GM23338 (cell line): Measurements from ENCODE around the gene TIPIN. TPM values are rescaled to one million over a fixed set of nuclear protein-coding genes. Genes with fewer than 3 reads are reported as not detected.

Source experiments
- ATAC-seq: fragments of 200-7000 bp; cut with Tn5 transposase; 3 replicates; pipeline ENCODE4 v1.9.1; 2020
- DNase-seq: peaks from one replicate; pipeline ENCODE4 v3.0.0-alpha.2; 2015; ENCODE audit warnings: low spot score
- H2AFZ ChIP-seq: fragments of 200-600 bp; sonication (generic); 2 replicates; pipeline ENCODE4 v1.8.0; 2016; ENCODE audit warnings: antibody characterized with exemption, mild to moderate bottlenecking, moderate library complexity
- H3F3A ChIP-seq: fragments of 200-600 bp; sonication (generic); replicated peaks from 2 replicates; pipeline ENCODE4 v1.8.0; 2017; ENCODE audit warnings: antibody characterized with exemption, mixed run types, low read depth
- H3K27ac ChIP-seq: fragments of 200-600 bp; sonication (generic); 2 replicates; pipeline ENCODE4 v1.6.1; 2016; ENCODE audit warnings: low read depth
- H3K27me3 ChIP-seq: fragments of 200-600 bp; sonication (generic); 2 replicates; pipeline ENCODE4 v1.8.0; 2016; ENCODE audit warnings: mild to moderate bottlenecking, mixed run types, moderate library complexity; ENCODE audit not compliant: insufficient read depth
- H3K36me3 ChIP-seq: fragments of 200-600 bp; sonication (generic); 2 replicates; pipeline ENCODE4 v1.8.0; 2016; ENCODE audit warnings: mild to moderate bottlenecking; ENCODE audit not compliant: insufficient read depth
- H3K4me1 ChIP-seq: fragments of 200-600 bp; sonication (generic); 2 replicates; pipeline ENCODE4 v1.8.0; 2016; ENCODE audit warnings: mild to moderate bottlenecking, moderate library complexity; ENCODE audit not compliant: insufficient read depth
- H3K4me2 ChIP-seq: fragments of 200-600 bp; sonication (generic); 2 replicates; pipeline ENCODE4 v1.7.1; 2017; ENCODE audit warnings: mixed run types
- H3K4me3 ChIP-seq: fragments of 200-600 bp; sonication (generic); 2 replicates; pipeline ENCODE4 v1.6.1; 2016; ENCODE audit warnings: mixed run types
- H3K79me2 ChIP-seq: fragments of 200-600 bp; sonication (generic); replicated peaks from 2 replicates; pipeline ENCODE4 v1.8.0; 2017; ENCODE audit warnings: mild to moderate bottlenecking; ENCODE audit not compliant: insufficient read depth
- H3K9me2 ChIP-seq: fragments of 200-600 bp; sonication (generic); 2 replicates; pipeline ENCODE4 v1.8.0; 2017; ENCODE audit not compliant: insufficient read depth
- H4K20me1 ChIP-seq: fragments of 200-600 bp; sonication (generic); replicated peaks from 2 replicates; pipeline ENCODE4 v1.8.0; 2017; ENCODE audit warnings: mild to moderate bottlenecking; ENCODE audit not compliant: insufficient read depth
- H3K27ac Mint-ChIP-seq: 2 replicates; pipeline ENCODE4 v1.8.0; 2020; ENCODE audit warnings: inconsistent platforms, mild to moderate bottlenecking, moderate library complexity, mixed read lengths
- H3K27me3 Mint-ChIP-seq: 3 replicates; pipeline ENCODE4 v1.8.0; 2022; ENCODE audit warnings: low read depth, mild to moderate bottlenecking, moderate library complexity, mixed read lengths, inconsistent platforms; ENCODE audit not compliant: insufficient read depth, poor library complexity
- H3K36me3 Mint-ChIP-seq: 3 replicates; pipeline ENCODE4 v1.8.0; 2021; ENCODE audit warnings: low read depth, mild to moderate bottlenecking, inconsistent platforms, moderate library complexity, mixed read lengths
- H3K4me1 Mint-ChIP-seq: 3 replicates; pipeline ENCODE4 v1.8.0; 2020; ENCODE audit warnings: mild to moderate bottlenecking, inconsistent platforms, mixed read lengths
- H3K4me3 Mint-ChIP-seq: 3 replicates; pipeline ENCODE4 v1.8.0; 2021; ENCODE audit warnings: moderate library complexity, mild to moderate bottlenecking, inconsistent platforms, mixed read lengths
- H3K9me3 Mint-ChIP-seq: 3 replicates; pipeline ENCODE4 v1.8.0; 2020; ENCODE audit warnings: moderate library complexity, mild to moderate bottlenecking, inconsistent platforms, mixed read lengths
- CREB1 ChIP-seq: fragments of 250-450 bp; sonication (Bioruptor Pico); IDR thresholded peaks from 2 replicates; pipeline ENCODE4 v1.5.0; 2020; ENCODE audit warnings: low read depth, mild to moderate bottlenecking, moderate library complexity
- EZH2 ChIP-seq: fragments of 200-600 bp; sonication (generic); IDR thresholded peaks from one replicate; pipeline ENCODE4 v1.8.0; 2017; ENCODE audit warnings: antibody characterized with exemption, mild to moderate bottlenecking, low read depth; ENCODE audit not compliant: unreplicated experiment
- EZH2phosphoT487 ChIP-seq: fragments of 200-600 bp; sonication (generic); IDR thresholded peaks from one replicate; pipeline ENCODE4 v1.8.1; 2018; ENCODE audit warnings: antibody characterized with exemption; ENCODE audit not compliant: unreplicated experiment
- JUNB ChIP-seq: IDR thresholded peaks from one replicate; pipeline ENCODE4 v1.6.1; 2016; ENCODE audit warnings: antibody characterized with exemption; ENCODE audit not compliant: unreplicated experiment
- NANOG ChIP-seq: IDR thresholded peaks from 2 replicates; pipeline ENCODE4 v1.6.1; 2016; ENCODE audit warnings: antibody characterized with exemption, borderline replicate concordance
- POLR2AphosphoS5 ChIP-seq: IDR thresholded peaks from 2 replicates; pipeline ENCODE4 v1.6.1; 2016; ENCODE audit warnings: antibody characterized with exemption, low read depth
- STAT1 ChIP-seq: IDR thresholded peaks from one replicate; pipeline ENCODE4 v1.6.1; 2016; ENCODE audit warnings: antibody characterized with exemption; ENCODE audit not compliant: unreplicated experiment
- ZNF114 ChIP-seq: fragments of 250-450 bp; sonication (Bioruptor Pico); IDR thresholded peaks from 2 replicates; pipeline ENCODE4 v1.5.0; 2020; ENCODE audit warnings: mild to moderate bottlenecking, moderate library complexity
- ZNF331 ChIP-seq: fragments of 250-450 bp; sonication (Bioruptor Pico); IDR thresholded peaks from 2 replicates; pipeline ENCODE4 v1.5.0; 2020; ENCODE audit warnings: low read depth, mild to moderate bottlenecking, moderate library complexity
- polyA plus RNA-seq: library from polyadenylated mRNA; unstranded; fragments of >200 nt; fragmentation: Nextera tagmentation; extraction: Ambion mirVana; gene quantifications from 2 replicates; pipeline ENCODE4 v1.2.1, GENCODE V29; 2016
- total RNA-seq: library from RNA; depleted of rRNA; stranded (reverse); fragments of >200 nt; shearing (Covaris generic); gene quantifications from 2 replicates; pipeline ENCODE4 v1.2.3, GENCODE V29; 2014
- TF ChIP-seq, protein P1 (sequence below), 2 experiments: fragments of 200-600 bp in 1 of 2; sonication (generic) in 1 of 2; conservative IDR thresholded peaks; 2 replicates each; pipeline versions ENCODE4 v1.5.1 to v1.6.1; 2016 to 2017; ENCODE audit warnings: antibody characterized with exemption in 2 of 2, low read depth in 2 of 2, mild to moderate bottlenecking in 2 of 2, moderate library complexity in 1 of 2
- TF ChIP-seq, protein P2 (sequence below): fragments of 250-450 bp; sonication (Bioruptor Pico); IDR thresholded peaks from 2 replicates; pipeline ENCODE4 v1.5.0; 2020; ENCODE audit warnings: mild to moderate bottlenecking, moderate library complexity
- TF ChIP-seq, protein P3 (sequence below): IDR thresholded peaks from 2 replicates; pipeline ENCODE4 v1.6.1; 2016; ENCODE audit warnings: antibody characterized with exemption
- TF ChIP-seq, protein P4 (sequence below): IDR thresholded peaks from one replicate; pipeline ENCODE4 v1.6.1; 2018; ENCODE audit warnings: antibody characterized with exemption; ENCODE audit not compliant: unreplicated experiment

TIPIN gene
- total and polyA plus RNA-seq, 2 experiments from 2014 or later = 25.3 to 39.1 TPM

DNA sequence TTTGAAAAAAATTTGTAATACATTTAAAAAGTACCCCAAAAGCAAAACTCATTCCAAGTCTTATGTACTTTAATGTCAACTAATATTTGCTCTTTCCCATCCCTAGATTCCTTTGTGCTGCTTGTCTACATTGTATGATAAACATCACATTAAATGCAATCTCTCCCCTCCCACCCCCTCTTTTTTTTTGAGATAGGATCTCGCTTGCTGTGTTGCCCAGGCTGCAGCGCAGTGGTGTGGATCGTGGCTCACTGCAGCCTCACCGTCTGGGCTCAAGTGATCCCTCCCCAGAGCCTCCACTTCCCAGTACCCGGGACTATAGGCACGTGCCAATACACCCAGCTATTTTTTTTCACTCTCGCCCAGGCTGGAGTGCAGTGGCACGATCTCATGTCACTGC, 42.8 kb upstream of the TIPIN start:
- H3K36me3 ChIP-seq = 0 out of 2 replicates have a peak, but pooled peaks cover 5% of the 10 kb centered on the region
- peaks cover 46% of the 10 kb centered on the region for H3K4me1 Mint-ChIP-seq
- no peaks in the 10 kb centered on the region for H3K9me2 ChIP-seq
- peaks cover 29% of the 10 kb centered on the region for H3K4me1 ChIP-seq
- H4K20me1 ChIP-seq = peaks cover 5% of the 10 kb centered on the region; the same call in 1 of the 2 replicates
- H3K27me3 Mint-ChIP-seq = peaks cover 9% of the 10 kb centered on the region
- H2AFZ ChIP-seq = no peak overlapping the region
- no peaks in the 10 kb centered on the region; the same call in 1 of the 2 replicates for H3F3A ChIP-seq
- DNase-seq (no peak), ATAC-seq (no peak)
- no peaks in the 10 kb centered on the region for H3K9me3 Mint-ChIP-seq
- no peak overlapping the region for H3K27ac Mint-ChIP-seq
- TF ChIP-seq, protein P1, sequence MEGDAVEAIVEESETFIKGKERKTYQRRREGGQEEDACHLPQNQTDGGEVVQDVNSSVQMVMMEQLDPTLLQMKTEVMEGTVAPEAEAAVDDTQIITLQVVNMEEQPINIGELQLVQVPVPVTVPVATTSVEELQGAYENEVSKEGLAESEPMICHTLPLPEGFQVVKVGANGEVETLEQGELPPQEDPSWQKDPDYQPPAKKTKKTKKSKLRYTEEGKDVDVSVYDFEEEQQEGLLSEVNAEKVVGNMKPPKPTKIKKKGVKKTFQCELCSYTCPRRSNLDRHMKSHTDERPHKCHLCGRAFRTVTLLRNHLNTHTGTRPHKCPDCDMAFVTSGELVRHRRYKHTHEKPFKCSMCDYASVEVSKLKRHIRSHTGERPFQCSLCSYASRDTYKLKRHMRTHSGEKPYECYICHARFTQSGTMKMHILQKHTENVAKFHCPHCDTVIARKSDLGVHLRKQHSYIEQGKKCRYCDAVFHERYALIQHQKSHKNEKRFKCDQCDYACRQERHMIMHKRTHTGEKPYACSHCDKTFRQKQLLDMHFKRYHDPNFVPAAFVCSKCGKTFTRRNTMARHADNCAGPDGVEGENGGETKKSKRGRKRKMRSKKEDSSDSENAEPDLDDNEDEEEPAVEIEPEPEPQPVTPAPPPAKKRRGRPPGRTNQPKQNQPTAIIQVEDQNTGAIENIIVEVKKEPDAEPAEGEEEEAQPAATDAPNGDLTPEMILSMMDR (conservative IDR thresholded peaks at IDR 0.05; ENCODE audit: low read depth in 2 of 2) = no peak
- TF ChIP-seq NANOG = no peak
- TF ChIP-seq EZH2 = no peak
- no peak for TF ChIP-seq ZNF331 (CRISPR knock-in tag)
- no peak for TF ChIP-seq STAT1
- TF ChIP-seq, protein P2, sequence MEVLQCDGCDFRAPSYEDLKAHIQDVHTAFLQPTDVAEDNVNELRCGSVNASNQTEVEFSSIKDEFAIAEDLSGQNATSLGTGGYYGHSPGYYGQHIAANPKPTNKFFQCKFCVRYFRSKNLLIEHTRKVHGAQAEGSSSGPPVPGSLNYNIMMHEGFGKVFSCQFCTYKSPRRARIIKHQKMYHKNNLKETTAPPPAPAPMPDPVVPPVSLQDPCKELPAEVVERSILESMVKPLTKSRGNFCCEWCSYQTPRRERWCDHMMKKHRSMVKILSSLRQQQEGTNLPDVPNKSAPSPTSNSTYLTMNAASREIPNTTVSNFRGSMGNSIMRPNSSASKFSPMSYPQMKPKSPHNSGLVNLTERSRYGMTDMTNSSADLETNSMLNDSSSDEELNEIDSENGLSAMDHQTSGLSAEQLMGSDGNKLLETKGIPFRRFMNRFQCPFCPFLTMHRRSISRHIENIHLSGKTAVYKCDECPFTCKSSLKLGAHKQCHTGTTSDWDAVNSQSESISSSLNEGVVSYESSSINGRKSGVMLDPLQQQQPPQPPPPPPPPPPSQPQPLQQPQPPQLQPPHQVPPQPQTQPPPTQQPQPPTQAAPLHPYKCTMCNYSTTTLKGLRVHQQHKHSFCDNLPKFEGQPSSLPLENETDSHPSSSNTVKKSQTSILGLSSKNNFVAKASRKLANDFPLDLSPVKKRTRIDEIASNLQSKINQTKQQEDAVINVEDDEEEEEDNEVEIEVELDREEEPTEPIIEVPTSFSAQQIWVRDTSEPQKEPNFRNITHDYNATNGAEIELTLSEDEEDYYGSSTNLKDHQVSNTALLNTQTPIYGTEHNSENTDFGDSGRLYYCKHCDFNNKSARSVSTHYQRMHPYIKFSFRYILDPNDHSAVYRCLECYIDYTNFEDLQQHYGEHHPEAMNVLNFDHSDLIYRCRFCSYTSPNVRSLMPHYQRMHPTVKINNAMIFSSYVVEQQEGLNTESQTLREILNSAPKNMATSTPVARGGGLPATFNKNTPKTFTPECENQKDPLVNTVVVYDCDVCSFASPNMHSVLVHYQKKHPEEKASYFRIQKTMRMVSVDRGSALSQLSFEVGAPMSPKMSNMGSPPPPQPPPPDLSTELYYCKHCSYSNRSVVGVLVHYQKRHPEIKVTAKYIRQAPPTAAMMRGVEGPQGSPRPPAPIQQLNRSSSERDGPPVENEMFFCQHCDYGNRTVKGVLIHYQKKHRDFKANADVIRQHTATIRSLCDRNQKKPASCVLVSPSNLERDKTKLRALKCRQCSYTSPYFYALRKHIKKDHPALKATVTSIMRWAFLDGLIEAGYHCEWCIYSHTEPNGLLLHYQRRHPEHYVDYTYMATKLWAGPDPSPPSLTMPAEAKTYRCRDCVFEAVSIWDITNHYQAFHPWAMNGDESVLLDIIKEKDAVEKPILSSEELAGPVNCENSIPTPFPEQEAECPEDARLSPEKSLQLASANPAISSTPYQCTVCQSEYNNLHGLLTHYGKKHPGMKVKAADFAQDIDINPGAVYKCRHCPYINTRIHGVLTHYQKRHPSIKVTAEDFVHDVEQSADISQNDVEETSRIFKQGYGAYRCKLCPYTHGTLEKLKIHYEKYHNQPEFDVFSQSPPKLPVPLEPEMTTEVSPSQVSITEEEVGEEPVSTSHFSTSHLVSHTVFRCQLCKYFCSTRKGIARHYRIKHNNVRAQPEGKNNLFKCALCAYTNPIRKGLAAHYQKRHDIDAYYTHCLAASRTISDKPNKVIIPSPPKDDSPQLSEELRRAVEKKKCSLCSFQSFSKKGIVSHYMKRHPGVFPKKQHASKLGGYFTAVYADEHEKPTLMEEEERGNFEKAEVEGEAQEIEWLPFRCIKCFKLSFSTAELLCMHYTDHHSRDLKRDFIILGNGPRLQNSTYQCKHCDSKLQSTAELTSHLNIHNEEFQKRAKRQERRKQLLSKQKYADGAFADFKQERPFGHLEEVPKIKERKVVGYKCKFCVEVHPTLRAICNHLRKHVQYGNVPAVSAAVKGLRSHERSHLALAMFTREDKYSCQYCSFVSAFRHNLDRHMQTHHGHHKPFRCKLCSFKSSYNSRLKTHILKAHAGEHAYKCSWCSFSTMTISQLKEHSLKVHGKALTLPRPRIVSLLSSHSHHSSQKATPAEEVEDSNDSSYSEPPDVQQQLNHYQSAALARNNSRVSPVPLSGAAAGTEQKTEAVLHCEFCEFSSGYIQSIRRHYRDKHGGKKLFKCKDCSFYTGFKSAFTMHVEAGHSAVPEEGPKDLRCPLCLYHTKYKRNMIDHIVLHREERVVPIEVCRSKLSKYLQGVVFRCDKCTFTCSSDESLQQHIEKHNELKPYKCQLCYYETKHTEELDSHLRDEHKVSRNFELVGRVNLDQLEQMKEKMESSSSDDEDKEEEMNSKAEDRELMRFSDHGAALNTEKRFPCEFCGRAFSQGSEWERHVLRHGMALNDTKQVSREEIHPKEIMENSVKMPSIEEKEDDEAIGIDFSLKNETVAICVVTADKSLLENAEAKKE (CRISPR knock-in tag) = no peak
- TF ChIP-seq, protein P3, sequence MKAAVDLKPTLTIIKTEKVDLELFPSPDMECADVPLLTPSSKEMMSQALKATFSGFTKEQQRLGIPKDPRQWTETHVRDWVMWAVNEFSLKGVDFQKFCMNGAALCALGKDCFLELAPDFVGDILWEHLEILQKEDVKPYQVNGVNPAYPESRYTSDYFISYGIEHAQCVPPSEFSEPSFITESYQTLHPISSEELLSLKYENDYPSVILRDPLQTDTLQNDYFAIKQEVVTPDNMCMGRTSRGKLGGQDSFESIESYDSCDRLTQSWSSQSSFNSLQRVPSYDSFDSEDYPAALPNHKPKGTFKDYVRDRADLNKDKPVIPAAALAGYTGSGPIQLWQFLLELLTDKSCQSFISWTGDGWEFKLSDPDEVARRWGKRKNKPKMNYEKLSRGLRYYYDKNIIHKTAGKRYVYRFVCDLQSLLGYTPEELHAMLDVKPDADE = no peak
- TF ChIP-seq JUNB = no peak
- TF ChIP-seq, protein P4, sequence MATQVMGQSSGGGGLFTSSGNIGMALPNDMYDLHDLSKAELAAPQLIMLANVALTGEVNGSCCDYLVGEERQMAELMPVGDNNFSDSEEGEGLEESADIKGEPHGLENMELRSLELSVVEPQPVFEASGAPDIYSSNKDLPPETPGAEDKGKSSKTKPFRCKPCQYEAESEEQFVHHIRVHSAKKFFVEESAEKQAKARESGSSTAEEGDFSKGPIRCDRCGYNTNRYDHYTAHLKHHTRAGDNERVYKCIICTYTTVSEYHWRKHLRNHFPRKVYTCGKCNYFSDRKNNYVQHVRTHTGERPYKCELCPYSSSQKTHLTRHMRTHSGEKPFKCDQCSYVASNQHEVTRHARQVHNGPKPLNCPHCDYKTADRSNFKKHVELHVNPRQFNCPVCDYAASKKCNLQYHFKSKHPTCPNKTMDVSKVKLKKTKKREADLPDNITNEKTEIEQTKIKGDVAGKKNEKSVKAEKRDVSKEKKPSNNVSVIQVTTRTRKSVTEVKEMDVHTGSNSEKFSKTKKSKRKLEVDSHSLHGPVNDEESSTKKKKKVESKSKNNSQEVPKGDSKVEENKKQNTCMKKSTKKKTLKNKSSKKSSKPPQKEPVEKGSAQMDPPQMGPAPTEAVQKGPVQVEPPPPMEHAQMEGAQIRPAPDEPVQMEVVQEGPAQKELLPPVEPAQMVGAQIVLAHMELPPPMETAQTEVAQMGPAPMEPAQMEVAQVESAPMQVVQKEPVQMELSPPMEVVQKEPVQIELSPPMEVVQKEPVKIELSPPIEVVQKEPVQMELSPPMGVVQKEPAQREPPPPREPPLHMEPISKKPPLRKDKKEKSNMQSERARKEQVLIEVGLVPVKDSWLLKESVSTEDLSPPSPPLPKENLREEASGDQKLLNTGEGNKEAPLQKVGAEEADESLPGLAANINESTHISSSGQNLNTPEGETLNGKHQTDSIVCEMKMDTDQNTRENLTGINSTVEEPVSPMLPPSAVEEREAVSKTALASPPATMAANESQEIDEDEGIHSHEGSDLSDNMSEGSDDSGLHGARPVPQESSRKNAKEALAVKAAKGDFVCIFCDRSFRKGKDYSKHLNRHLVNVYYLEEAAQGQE = no peak
- no peak for TF ChIP-seq EZH2phosphoT487
- TF ChIP-seq ZNF114 (CRISPR knock-in tag) = no peak
- TF ChIP-seq CREB1 (CRISPR knock-in tag) = no peak
- TF ChIP-seq POLR2AphosphoS5 = no peak
- H3K4me2 ChIP-seq = no peak overlapping the region
- H3K79me2 ChIP-seq = peaks cover 93% of the 10 kb centered on the region
- no peaks in the 10 kb centered on the region for H3K27me3 ChIP-seq
- H3K36me3 Mint-ChIP-seq = peaks cover 22% of the 10 kb centered on the region; the same call in 2 of the 3 replicates
- H3K4me3 ChIP-seq = no peak overlapping the region
- no peak overlapping the region for H3K27ac ChIP-seq
- H3K4me3 Mint-ChIP-seq = no peak overlapping the region
